IPS DF 4.7 (cell line): ENCODE measurements around the gene KRTAP3-3.
"Not testable (repeated sequence)": the region's sequence is repeated elsewhere in the genome, so short reads cannot be mapped to it uniquely, and the experiment has no call there.

Experiments used
- DNase-seq: peaks from one replicate; pipeline ENCODE4 v3.0.0-alpha.2; 2013; ENCODE audit warnings: low spot score; ENCODE audit errors: extremely low read depth

Gene KRTAP3-3

GRCh38 chr17:40993839-40994238 is at the start of gene KRTAP3-3:
Gene KRTAP3-3 (minus strand): TSS chr17:40994164. CDS start chr17:40994097, 67 bp downstream.
- DNase-seq = no peak

- DNase-seq = no peak
Observed at GRCh38 chr17:41042953-41043352, 49.0 kb upstream of the KRTAP3-3 start.

GRCh38 chr17:41040783-41041571 is 47.0 kb upstream of the KRTAP3-3 start, which contains the start of gene KRTAP1-1:
Gene KRTAP1-1 (minus strand): TSS chr17:41041450. CDS start chr17:41041397, 53 bp downstream.
- not testable (repeated sequence) for DNase-seq

GRCh38 chr17:41037853-41038350 is 43.9 kb upstream of the KRTAP3-3 start:
- DNase-seq = no peak

GRCh38 chr17:41034346-41034935 is 40.5 kb upstream of the KRTAP3-3 start, which contains the start of gene KRTAP1-3:
Gene KRTAP1-3 (minus strand): TSS chr17:41034874. CDS start chr17:41034821, 53 bp downstream.
- DNase-seq = not testable (repeated sequence)

GRCh38 chr17:41029633-41030245 is 35.8 kb upstream of the KRTAP3-3 start, which contains the start of gene KRTAP1-4:
Gene KRTAP1-4 (minus strand): TSS chr17:41030195. CDS start chr17:41030078, 117 bp downstream.
- no peak for DNase-seq

- no peak for DNase-seq
Observed at GRCh38 chr17:41026715-41027471, 32.9 kb upstream of the KRTAP3-3 start, which contains the start of gene KRTAP1-5. Gene KRTAP1-5 (minus strand): TSS chr17:41027208. CDS start chr17:41027155, 53 bp downstream.

- no peak for DNase-seq
Observed at GRCh38 chr17:41024697-41025096, 30.7 kb upstream of the KRTAP3-3 start.

- DNase-seq = no peak
Observed at GRCh38 chr17:41020336-41020735, 26.4 kb upstream of the KRTAP3-3 start.

- DNase-seq = no peak
Observed at GRCh38 chr17:41019415-41019814, 25.5 kb upstream of the KRTAP3-3 start.

- DNase-seq = no peak
Observed at GRCh38 chr17:41018541-41018940, 24.6 kb upstream of the KRTAP3-3 start.

- DNase-seq = no peak
Observed at GRCh38 chr17:41016578-41017215, 22.7 kb upstream of the KRTAP3-3 start.

GRCh38 chr17:41015454-41015853 is 21.5 kb upstream of the KRTAP3-3 start:
- no peak for DNase-seq

- DNase-seq = no peak
Observed at GRCh38 chr17:41013606-41014005, 19.6 kb upstream of the KRTAP3-3 start.

GRCh38 chr17:41013181-41013580 is 19.2 kb upstream of the KRTAP3-3 start:
- DNase-seq = no peak

GRCh38 chr17:41012326-41013120 is 18.6 kb upstream of the KRTAP3-3 start:
- no peak for DNase-seq

- no peak for DNase-seq
Observed at GRCh38 chr17:41010441-41010840, 16.5 kb upstream of the KRTAP3-3 start.

- DNase-seq = no peak
Observed at GRCh38 chr17:41009936-41010335, 16.0 kb upstream of the KRTAP3-3 start.

GRCh38 chr17:41009301-41009760 is 15.4 kb upstream of the KRTAP3-3 start:
- no peak for DNase-seq

GRCh38 chr17:41008811-41009210 is 14.8 kb upstream of the KRTAP3-3 start, which contains the start of gene KRTAP3-1:
Gene KRTAP3-1 (minus strand): TSS chr17:41009128. CDS start chr17:41009074, 54 bp downstream.
- no peak for DNase-seq
